Activated T-cell treated with anti-CD3 and anti-CD28 coated beads, Interleukin-2, amount 50 U/mL, for 24 hours (primary cell): Measurements from ENCODE around the gene IER3.

Experiments used
- DNase-seq: peaks from one replicate; pipeline ENCODE4 v3.0.0-alpha.2; 2020
- H3K27ac Mint-ChIP-seq: 2 replicates; pipeline ENCODE4 v1.8.0; 2020; ENCODE audit warnings: mild to moderate bottlenecking, mixed read lengths
- H3K27me3 Mint-ChIP-seq: 2 replicates; pipeline ENCODE4 v1.8.0; 2020; ENCODE audit warnings: mixed read lengths
- H3K36me3 Mint-ChIP-seq: 2 replicates; pipeline ENCODE4 v1.8.0; 2020; ENCODE audit warnings: low read depth, mixed read lengths
- H3K4me1 Mint-ChIP-seq: 2 replicates; pipeline ENCODE4 v1.8.0; 2020; ENCODE audit warnings: low read depth, mixed read lengths
- H3K4me3 Mint-ChIP-seq: 2 replicates; pipeline ENCODE4 v1.8.0; 2020; ENCODE audit warnings: mild to moderate bottlenecking, moderate library complexity, mixed read lengths
- H3K9me3 Mint-ChIP-seq: 2 replicates; pipeline ENCODE4 v1.8.0; 2020; ENCODE audit warnings: mixed read lengths

Gene IER3, protein sequence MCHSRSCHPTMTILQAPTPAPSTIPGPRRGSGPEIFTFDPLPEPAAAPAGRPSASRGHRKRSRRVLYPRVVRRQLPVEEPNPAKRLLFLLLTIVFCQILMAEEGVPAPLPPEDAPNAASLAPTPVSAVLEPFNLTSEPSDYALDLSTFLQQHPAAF

DNA sequence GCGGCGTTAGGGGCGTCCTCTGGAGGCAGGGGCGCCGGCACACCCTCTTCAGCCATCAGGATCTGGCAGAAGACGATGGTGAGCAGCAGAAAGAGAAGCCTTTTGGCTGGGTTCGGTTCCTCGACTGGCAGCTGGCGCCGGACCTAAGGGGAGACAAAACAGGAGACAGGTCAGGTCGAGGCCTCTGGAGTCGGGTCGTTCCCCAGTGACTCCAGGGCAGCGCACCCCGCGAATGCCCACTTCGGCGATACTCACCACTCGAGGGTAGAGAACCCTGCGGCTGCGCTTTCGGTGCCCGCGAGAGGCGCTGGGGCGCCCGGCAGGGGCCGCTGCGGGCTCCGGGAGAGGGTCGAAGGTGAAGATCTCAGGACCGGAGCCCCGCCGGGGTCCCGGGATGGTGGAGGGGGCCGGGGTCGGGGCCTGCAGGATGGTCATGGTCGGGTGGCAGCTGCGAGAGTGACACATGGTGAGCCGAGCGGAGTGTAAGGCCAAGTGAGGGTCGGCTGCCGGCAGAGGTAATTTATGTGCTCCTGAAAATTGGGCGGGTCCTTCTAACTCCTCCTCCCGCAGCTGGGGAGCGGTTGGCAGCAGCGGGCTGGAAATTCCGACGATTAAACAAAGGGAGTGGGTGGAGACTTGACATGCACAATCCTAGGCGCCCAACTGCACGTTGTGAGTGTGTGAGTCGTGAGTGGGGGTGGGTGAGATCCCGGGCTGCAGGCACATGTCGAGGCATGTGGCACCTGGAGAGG is at the start of gene IER3:
TSS of gene IER3 (minus strand) at position 494 of the 752 bp plus-strand sequence. CDS start at position 465, 29 bp downstream.
- H3K4me1 Mint-ChIP-seq = peaks cover 72% of the 10 kb centered on the region
- no peaks in the 10 kb centered on the region for H3K9me3 Mint-ChIP-seq
- H3K27me3 Mint-ChIP-seq = no peaks in the 10 kb centered on the region
- DNase-seq = peak; percentile 94
- peak within 1 kb of the TSS; percentile 92 for H3K4me3 Mint-ChIP-seq
- peaks cover 50% of the 10 kb centered on the region for H3K36me3 Mint-ChIP-seq
- H3K27ac Mint-ChIP-seq = peak within 1 kb of the TSS; percentile 98

DNA sequence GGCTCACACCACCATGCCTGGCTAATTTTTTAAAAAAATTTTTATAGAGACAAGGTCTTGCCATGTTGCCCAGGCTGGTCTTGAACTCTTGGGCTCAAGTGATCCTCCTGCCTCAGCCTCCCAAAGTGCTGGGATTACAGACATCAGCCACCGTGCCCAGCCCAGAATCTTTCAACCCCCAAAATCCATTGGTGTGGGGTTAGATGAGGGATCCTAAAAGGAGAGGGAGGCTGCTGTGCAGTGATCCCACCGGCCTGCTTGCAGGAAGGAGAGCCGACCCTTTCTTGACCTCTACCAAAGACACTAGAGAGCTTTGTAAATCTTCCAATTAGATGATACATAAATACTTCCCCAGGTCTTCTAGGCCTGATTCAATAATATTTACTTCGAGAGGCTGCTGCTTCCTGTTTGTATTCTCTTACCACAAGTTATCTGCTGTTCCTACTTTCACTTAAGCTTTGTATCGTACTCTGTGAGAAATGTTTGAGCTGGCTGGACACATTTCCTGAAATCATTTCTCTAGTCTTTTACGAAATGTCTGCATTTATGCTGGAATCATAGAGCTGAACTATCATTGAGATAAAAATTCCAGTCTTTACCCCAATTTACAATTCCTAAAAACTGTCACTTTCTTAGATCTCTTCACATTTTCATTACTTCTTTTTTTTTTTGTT is 49.3 kb upstream of the IER3 start:
- Mint-ChIP-seq H3K9me3 (no peaks in the 10 kb centered on the region), H3K27me3 (no peaks in the 10 kb centered on the region), H3K36me3 (peaks cover 12% of the 10 kb centered on the region), H3K27ac (peak overlapping the region; percentile 88), H3K4me1 (peaks cover 64% of the 10 kb centered on the region), H3K4me3 (peak overlapping the region; percentile 61)
- DNase-seq = no peak

DNA sequence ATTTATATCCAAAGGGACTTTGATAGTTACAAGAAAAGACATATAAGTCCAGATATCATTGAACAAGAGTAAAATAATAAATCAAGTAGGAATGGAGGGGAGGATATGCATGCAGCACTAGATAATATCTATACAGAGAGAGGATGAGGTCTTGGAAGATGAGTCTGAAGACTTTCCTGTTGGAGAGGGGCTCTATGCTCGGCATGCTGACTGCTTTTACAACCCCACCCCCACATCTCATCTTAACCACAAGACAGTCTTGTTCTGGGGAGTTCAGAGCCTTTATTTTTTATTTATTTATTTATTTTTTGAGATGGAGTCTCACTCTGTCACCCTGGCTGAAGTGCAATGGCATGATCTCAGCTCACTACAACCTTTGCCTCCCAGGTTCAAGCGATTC is 48.4 kb upstream of the IER3 start:
- H3K27ac Mint-ChIP-seq = peak overlapping the region; percentile 83
- no peak overlapping the region for H3K4me3 Mint-ChIP-seq
- peaks cover 72% of the 10 kb centered on the region for H3K4me1 Mint-ChIP-seq
- DNase-seq = no peak
- H3K36me3 Mint-ChIP-seq = peaks cover 12% of the 10 kb centered on the region
- H3K9me3 Mint-ChIP-seq = no peaks in the 10 kb centered on the region
- H3K27me3 Mint-ChIP-seq = no peaks in the 10 kb centered on the region

DNA sequence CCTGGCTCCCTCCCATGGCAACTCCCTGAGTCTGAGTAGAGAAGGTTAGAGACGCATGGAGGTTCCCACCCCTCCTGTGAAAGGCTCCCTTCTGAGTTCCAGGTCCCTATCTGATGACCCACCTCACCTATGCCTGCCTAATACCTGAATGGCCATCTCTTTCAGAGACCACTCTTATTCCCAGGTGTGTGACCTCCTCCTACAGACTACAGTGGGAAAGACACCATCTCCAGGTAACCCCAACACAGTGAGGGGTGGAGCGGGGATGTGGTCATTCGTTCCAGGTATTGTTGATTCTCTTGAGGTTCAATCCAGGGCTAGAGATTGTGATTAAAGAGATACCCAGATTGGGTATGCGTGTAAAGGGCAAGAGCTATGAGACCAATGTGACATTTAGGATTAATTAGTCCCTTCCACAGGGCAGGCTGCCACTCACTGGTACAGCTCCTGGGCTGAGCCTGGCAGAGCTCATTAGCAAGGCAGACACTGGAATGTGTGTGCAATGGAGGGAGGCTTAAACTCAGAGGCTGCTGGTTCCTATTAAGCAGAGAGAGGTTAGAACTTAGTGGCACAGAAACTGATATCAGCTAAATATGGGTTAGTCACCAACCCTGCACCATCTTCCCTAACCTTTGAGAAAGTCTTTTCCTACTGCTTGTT is 46.5 kb upstream of the IER3 start:
- Mint-ChIP-seq H3K9me3 (no peaks in the 10 kb centered on the region), H3K4me3 (peak overlapping the region; percentile 62), H3K36me3 (peaks cover 12% of the 10 kb centered on the region), H3K27ac (peak overlapping the region; percentile 74), H3K27me3 (no peaks in the 10 kb centered on the region), H3K4me1 (peaks cover 78% of the 10 kb centered on the region)
- DNase-seq = no peak

DNA sequence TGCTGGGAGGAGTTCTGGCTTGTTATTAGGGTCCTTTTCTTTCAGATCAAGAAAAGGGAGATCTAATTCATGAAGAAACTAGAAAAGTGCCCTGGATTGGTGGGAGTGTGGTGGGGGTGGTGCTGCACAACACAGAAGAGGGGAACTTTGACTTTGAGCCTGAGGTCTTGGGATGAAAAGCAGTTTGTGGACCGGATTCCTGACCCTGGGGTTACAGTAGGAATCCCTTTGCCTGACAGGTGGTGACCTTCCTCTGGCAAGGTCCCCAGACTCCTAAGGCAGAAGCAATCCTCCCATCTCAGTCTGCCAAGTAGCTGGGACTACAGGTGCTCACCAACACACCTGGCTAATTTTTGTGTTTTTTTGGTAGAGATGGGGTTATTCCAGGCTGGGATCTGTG is 45.3 kb upstream of the IER3 start:
- Mint-ChIP-seq H3K27ac (peak overlapping the region; percentile 96), H3K36me3 (peaks cover 5% of the 10 kb centered on the region), H3K27me3 (no peaks in the 10 kb centered on the region), H3K4me1 (peaks cover 77% of the 10 kb centered on the region), H3K4me3 (peak overlapping the region; percentile 64), H3K9me3 (no peaks in the 10 kb centered on the region)
- no peak for DNase-seq

DNA sequence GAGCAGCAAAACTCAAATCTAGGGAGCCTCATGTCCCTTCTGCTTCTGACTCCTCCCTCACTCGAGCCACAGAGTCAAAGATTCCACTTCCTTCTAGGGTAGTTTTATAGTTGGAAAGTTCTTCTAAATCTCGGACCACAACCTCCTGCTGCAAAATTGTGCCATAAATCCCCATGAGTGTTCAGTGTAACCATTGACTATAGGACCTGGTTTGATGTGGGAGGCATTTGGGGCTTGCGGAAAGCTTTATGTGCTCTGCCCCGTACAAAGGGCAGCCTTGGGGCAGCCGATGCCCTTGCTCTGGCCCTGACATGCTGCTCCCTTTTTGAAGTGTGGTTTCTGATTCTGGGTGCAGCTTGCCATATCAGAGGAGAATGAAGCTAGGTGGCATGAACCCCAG is 43.6 kb upstream of the IER3 start:
- Mint-ChIP-seq H3K27me3 (no peaks in the 10 kb centered on the region), H3K9me3 (no peaks in the 10 kb centered on the region), H3K27ac (peak overlapping the region; percentile 96), H3K36me3 (peaks cover 4% of the 10 kb centered on the region), H3K4me3 (peak overlapping the region; percentile 64), H3K4me1 (peaks cover 66% of the 10 kb centered on the region)
- peak; percentile 56 for DNase-seq

DNA sequence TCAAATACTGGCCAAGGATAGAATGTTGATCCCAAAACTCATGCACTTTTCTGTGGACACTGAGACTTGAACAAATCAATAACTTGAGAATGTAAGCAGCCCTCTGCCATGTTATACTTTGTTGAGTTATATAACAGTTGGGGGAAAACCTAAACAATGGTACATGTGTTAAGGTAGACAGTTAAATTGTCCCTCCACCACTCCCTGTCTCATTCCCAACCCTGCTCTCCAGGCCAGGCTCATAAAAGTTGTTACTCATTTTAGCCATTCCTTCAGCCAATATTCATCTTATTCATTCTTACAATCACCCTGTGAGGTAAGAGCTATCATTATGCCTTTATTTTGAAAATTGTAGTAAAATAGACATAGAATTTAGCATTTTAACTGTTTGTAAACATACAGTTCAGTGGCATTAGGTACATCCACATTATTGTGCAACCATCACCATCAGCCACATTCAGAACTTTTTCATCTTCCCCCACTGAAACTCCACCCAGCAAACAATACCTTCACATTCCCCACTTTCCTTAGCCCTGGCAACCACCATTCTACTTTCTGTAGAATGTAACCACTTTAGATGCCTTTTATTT is 38.2 kb upstream of the IER3 start:
- no peaks in the 10 kb centered on the region for H3K27me3 Mint-ChIP-seq

DNA sequence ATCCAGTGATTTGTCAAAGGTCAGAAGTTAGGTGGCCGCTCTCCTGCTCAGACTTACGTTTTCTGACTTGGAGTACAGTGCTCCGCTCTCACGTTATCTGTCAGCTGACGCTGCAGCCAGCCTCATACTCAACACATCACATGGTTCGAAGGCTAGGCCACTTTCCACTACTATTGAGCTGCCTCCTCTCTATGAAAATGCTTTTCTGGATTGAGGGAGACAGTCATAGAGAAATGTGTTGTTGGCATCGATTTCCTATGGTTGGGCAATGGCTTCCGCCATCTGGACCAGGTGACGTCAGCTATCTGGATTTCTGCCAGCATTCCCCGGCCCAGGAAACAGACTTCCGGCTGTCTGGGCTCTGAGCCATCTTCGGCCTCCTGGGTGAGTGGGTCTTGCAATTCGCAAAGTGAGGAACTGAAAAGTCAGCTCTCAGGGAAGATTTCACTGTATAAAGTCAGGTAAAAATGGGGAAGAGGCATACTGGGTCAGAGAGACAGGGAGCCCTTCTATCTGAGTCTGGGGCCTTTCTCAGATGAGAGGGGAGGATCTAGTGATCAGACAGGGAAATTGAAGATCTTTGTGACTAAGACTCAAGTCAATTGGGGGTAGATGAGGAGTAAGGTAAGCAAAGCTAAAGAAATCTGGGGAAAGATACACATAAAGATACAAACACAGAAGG is 37.5 kb upstream of the IER3 start:
- Mint-ChIP-seq H3K36me3 (no peaks in the 10 kb centered on the region), H3K27ac (peak overlapping the region; percentile 85), H3K4me3 (peak overlapping the region; percentile 56), H3K9me3 (no peaks in the 10 kb centered on the region), H3K4me1 (peaks cover 69% of the 10 kb centered on the region), H3K27me3 (no peaks in the 10 kb centered on the region)
- DNase-seq = no peak

More for the DNA sequence above, 38.2 kb upstream of the IER3 start:
- H3K27ac Mint-ChIP-seq = peak overlapping the region; percentile 85
- peaks cover 65% of the 10 kb centered on the region for H3K4me1 Mint-ChIP-seq
- H3K9me3 Mint-ChIP-seq = no peaks in the 10 kb centered on the region
- H3K36me3 Mint-ChIP-seq = no peaks in the 10 kb centered on the region
- DNase-seq = no peak
- peak overlapping the region; percentile 56 for H3K4me3 Mint-ChIP-seq

DNA sequence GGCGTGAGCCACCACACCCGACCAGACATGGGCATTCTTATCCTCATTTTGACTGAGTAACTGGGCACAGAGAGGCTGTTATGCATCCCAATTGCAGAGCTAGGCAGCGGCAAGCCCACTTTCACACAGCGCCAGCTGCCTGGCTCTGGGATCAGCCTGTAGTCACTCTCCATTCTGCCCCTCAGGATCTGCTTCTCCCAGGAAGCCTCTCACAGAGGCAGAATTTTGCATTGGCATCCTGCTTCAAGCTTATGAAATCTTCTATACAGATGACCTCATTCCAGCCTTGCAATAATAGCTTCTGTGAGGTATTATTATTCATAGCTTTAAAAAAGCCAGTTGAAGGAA is 37.0 kb upstream of the IER3 start:
- Mint-ChIP-seq H3K4me3 (no peak overlapping the region), H3K4me1 (peaks cover 67% of the 10 kb centered on the region), H3K27me3 (no peaks in the 10 kb centered on the region), H3K9me3 (no peaks in the 10 kb centered on the region), H3K36me3 (no peaks in the 10 kb centered on the region), H3K27ac (peak overlapping the region; percentile 39)
- no peak for DNase-seq

DNA sequence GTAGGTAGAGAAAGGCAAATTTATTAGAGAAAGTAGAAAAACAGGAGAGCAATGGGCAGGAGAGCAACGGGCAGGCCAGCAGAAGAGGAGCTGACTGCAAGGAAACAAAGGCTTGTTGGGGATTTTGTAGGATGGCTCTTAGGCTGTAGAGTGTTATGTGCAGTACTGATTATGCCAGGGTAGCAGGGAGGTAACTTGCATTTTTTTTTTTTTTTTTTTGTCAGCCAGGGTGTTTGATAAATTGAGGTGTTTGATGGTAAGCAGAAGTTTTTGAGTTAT is 36.2 kb upstream of the IER3 start:
- H3K9me3 Mint-ChIP-seq = no peaks in the 10 kb centered on the region
- no peaks in the 10 kb centered on the region for H3K27me3 Mint-ChIP-seq
- no peaks in the 10 kb centered on the region for H3K36me3 Mint-ChIP-seq
- DNase-seq = no peak
- no peak overlapping the region for H3K27ac Mint-ChIP-seq
- peaks cover 62% of the 10 kb centered on the region for H3K4me1 Mint-ChIP-seq
- no peak overlapping the region for H3K4me3 Mint-ChIP-seq

DNA sequence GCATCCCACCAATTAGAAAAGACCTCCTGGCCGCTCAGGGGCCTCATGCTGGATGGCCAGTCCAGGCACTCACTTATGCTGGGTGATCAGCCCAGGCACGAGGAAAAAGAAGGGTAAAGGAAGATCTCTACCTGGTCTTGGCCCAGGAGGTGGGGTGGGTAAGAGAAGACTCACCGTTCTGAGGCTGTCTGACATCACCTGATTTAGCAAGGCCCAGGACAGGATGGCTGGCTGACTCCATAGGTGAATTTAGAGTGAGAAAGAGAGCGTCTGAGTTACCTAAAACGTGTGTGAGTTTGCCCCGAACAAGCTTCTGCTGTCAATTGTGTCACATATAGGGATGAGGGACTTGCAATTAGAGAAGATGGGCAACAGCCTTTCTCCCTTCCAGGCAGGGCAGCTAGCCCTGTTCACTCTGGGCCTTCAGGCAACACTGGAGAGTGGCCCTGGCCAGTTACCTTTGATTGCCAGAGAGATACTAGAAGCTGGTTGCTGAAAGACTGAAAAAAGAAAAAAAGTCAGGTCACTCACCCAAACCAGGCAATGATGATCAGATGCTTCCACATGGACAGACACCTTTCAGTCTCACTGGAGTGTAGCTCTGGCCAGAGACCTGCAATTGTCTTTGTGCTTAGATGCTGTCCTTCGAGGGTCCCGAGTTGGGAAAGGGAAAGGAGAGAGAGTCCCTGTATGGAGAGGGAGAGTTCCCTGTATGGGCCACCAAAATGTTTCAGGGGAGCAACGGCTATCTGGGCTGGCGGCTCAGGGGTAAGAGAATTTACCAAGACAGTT is 35.7 kb upstream of the IER3 start:
- no peaks in the 10 kb centered on the region for H3K27me3 Mint-ChIP-seq
- H3K4me3 Mint-ChIP-seq = no peak overlapping the region
- DNase-seq = no peak
- H3K9me3 Mint-ChIP-seq = no peaks in the 10 kb centered on the region
- H3K36me3 Mint-ChIP-seq = no peaks in the 10 kb centered on the region
- H3K4me1 Mint-ChIP-seq = peaks cover 60% of the 10 kb centered on the region
- peak overlapping the region; percentile 41 for H3K27ac Mint-ChIP-seq

DNA sequence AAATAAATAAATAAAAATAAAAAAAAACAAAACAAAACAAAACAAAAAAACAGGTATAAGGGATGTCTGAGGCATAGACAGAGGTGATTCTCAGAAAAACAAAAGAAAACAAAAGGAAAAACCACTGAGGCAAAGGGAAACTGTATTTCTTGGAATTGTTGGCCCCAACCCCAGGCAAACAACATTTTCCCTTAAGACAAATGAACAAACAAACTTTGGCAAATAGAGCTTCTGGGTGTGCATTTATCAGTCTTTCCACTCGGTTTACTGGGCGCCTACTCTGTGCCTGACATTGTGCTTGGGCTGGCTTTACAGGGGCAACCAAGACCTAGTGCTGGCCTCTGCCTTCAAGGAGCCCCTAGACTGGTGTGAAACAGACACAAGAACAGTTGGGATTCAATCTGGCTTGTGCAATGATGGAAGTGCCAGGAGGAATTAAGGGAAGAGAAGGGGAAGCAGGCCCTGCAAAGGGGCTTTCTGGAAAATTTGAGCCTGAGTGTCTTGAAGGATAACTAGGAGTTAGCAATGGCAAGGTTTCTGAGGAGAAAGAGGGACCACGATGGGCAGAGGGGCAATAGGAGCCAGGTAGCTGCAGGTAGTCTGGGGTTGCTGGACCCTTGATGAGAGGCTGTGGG is 33.8 kb upstream of the IER3 start:
- Mint-ChIP-seq H3K27ac (peak overlapping the region; percentile 0), H3K4me1 (peaks cover 67% of the 10 kb centered on the region), H3K9me3 (no peaks in the 10 kb centered on the region), H3K36me3 (no peaks in the 10 kb centered on the region), H3K4me3 (no peak overlapping the region), H3K27me3 (no peaks in the 10 kb centered on the region)
- no peak for DNase-seq

DNA sequence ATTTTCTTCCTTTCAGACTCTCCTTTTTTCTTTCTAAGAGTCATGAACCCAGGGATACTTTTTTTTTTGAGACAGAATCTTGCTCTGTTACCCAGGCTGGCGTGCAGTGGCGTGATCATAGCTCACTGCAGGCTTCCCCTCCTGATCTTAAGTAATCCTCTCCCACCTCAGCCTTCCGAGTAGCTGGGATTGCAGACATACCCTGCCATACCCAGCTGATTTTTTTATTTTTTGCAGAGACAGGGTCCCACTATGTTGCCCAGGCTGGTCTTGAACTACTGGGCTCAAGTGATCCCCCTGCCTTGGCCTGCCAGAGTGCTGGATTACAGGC is 32.8 kb upstream of the IER3 start:
- Mint-ChIP-seq H3K9me3 (no peaks in the 10 kb centered on the region), H3K4me1 (peaks cover 70% of the 10 kb centered on the region), H3K4me3 (no peak overlapping the region), H3K36me3 (peaks cover 4% of the 10 kb centered on the region), H3K27ac (no peak overlapping the region), H3K27me3 (no peaks in the 10 kb centered on the region)
- DNase-seq = no peak
